Stimulated activated CD8-positive, alpha-beta memory T cell treated with anti-CD3 and anti-CD28 coated beads, Interleukin-4, amount 100 ng/mL, for 24 hours (primary cell): Measurements from ENCODE around the gene NIFK.
"Not testable (repeated sequence)": the region's sequence is repeated elsewhere in the genome, so short reads cannot be mapped to it uniquely, and the experiment has no call there.

Experiments
- DNase-seq: peaks from one replicate; pipeline ENCODE4 v3.0.0-alpha.2; 2020; ENCODE audit warnings: low read depth

The NIFK gene

DNA sequence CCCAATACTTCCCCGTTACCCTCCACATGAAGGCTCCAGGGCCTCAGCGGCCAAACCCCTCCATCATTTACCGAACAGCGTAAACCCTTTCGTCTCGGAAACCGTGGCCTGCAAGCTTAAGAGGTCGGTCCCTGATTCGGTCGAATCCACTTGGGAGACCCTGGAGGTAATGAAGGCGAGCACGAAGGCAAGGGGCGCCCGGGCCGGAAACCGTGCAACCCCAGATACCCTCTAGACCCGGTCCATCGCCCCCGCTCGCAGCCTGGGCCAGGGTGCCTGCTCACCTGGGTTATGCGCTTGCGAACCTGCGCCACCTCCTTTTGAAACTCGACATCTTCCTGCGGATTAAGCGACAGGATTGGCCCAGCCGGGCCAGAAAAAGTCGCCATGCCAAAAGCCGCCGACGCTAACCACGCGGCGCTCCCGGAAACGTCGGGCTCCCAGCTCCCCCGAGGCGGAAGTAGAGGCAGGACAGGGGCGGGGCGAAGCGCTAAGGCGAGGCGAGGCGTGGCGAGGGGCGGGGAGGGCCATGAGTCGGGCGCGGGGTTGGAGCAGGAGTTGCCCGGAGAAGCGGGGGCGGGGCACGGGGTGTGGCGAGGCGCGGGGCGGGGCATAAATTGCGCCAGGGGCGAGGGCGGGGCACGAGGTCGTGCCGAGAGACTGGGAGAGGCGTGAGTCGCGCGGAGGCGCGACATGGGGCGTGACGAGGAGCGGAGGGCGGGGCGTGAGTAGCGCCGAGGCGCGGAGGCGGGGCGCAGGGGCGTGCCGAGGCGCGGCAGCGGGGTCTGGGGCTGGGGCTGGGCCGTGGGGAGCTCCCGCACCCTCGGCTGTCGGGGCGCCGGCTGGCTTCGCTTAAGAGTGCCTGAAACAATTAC is at the start of gene NIFK:
Gene NIFK (minus strand): TSS at position 414 of the 875 bp plus-strand sequence. CDS start 25 bp downstream, at position 389.
- DNase-seq, result peak; percentile 100

DNA sequence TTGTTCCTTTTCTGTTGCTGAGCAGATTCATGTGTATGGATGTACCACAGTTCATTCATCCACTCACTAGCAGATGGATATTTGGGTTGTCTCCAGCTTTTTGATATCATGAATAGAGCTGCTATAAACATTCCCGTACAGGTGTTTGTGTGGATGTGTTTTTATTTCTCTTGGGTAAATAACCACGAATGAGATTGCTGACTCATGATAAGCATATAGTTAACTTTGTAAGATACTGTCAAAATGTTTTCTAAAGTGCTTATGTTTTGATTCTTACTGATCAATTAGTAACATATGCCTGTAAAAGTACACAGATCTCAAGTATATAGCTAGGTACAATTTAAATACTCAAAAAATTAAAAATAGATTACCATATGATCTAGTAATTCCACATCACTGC is 46.5 kb upstream of the NIFK start:
- DNase-seq, result no peak

DNA sequence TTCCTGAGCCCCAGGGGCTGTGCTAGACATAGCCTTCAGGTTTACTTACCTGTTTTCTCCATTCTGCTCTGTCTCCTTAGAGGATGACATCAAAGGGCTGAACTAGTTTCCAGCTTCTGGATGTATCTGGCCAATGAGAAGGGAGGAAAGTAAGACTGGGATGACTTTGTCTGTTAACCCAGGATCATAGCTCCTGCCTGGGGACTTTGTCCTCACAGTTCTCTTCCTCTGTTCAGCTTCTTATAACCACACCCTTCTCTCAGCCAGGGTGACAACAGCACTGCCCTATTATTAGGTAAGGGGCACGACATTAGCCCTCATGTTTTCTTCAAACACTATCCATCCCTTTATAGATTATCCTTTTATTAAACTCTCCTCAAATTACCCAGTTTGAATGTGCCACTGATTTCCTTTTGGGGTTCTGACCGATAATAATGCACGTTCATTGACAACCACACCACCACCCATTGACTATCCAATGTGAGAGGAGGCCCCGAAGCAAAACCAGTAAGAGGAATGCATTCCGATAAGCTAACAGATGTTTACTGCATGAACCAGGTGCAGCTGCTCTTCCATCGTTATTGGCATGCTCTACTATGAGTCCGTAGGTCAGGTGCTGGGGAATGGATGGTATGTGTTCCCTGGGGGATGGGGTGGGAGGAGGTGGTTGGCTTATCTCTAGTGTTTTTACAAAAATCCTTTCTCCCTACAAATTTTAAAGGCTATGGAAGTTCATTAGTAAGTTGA is 42.2 kb upstream of the NIFK start:
- DNase-seq, result no peak

DNA sequence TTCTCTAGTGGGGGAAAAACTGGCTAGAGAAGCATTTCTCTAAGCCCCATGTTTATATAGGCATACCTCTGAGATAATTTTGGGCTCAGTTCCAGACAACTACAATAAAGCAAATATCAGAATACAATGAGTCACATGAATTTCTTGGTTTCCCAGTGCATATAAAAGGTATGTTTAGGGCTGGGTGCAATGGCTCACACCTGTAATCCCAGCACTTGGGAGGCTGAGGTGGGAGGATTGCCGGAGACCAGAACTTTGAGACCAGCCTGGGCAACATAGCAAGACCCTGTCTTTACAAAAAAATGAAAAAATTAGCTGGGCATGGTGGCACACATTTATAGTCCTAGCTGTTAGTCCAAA is 41.0 kb upstream of the NIFK start:
- no peak for DNase-seq

DNA sequence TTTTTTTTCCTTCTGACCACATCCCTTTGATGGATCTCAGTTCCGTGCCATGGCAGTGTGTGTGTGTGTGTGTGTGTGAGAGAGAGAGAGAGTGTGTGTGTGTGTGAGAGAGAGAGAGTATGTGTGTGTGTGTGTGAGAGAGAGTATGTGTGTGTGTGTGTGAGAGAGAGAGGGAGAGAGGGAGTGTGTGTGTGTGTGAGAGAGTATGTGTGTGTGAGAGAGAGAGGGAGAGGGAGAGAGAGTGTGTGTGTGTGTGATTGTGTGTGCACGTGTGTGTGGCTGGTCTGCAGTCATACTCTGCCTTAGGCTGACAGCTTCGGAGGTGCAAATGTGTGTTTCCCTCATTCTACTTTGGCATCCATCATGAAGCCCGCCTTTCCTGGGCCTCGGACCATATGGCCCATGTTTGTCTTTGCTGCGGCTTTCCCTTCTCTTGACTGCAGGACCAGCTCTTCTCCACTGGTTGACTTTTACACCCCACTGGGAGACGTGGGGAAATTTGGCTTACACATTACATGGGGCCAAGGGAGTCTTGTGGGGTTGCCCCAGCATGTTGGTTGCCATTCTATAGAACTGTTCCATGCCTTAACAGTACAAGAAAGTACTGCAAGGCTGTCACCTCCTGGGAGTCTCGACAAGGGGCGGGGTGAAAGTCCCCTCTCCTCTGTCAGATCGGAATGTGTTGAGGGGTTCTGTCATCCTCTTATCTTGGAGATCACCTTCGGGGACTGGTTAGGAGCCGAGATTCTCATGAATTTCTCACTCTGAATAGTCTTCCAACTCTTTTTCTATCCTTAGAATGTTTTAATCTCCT is 40.4 kb upstream of the NIFK start:
- DNase-seq, result no peak

DNA sequence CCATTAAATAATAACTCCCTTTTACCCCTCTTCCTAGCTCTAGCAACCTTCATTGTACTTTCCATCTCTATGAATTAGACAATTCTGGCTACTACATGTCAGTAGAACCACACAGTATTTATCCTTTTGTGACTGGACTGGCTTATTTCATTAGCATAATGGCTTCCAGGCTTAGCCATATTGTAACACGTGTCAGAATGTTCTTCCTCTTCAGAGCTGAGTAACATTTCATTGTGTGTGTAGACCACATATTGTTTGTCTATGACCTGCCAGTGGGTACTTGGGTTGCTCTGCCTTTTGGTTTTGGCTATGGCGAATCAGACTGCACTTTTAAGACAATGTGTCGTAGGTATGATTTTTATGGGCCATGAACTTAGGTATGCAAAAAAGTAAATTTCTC is 39.7 kb upstream of the NIFK start:
- DNase-seq, result no peak

DNA sequence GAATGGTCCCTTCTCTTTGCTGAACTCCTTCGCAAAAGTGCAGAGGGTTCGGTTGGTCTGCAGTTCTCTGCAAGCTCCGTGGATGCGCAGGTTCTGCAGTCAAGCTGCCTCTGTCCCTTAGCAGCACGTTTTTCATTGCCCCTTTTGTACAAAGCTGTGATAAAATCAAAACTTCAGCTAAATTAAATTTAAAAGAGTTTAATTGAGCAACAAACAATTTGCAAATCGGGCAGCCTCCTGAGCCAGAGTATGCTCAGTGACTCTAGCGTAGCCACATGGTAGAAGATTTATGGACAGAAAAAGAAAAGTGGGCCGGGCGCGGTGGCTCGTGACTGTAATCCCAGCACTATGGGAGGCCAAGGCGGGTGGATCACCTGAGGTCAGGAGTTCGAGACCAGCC is 37.6 kb upstream of the NIFK start:
- DNase-seq, result no peak

DNA sequence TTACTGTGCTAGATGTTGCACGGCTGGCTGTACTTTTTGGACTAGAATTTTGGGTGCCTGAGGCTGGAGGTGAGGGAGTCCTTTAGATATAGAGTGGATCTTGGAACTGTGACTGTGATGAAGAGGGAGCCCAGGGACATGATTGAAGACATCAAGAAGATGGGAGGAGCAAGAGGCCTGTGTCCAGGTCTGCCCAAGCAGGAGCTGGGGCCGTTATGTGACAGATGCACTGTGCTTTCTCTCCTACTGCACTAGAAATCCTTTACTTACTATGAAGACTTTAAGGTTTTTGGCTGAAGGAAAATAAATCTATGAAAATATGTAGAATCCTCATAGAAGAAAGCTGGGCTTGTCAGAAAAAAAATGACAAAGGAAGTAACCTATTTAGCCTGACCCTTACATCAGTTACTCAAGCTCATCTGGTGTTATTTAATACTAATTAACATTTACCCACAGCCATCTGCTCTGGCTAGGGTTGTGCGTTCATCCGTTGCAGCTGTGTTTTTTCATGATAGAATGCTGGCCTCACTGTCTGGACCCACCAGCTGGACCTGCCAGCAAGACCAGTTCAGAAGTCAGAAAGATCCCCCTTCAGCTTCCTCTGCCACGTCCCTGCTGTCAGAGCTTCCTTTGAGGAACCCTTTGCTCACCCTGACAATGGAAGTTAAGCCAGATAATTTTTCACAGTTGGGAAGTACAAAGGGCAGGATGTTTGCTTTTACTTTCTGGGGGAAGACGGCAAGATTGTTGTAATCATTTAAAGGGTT is 35.5 kb upstream of the NIFK start:
- no peak for DNase-seq

DNA sequence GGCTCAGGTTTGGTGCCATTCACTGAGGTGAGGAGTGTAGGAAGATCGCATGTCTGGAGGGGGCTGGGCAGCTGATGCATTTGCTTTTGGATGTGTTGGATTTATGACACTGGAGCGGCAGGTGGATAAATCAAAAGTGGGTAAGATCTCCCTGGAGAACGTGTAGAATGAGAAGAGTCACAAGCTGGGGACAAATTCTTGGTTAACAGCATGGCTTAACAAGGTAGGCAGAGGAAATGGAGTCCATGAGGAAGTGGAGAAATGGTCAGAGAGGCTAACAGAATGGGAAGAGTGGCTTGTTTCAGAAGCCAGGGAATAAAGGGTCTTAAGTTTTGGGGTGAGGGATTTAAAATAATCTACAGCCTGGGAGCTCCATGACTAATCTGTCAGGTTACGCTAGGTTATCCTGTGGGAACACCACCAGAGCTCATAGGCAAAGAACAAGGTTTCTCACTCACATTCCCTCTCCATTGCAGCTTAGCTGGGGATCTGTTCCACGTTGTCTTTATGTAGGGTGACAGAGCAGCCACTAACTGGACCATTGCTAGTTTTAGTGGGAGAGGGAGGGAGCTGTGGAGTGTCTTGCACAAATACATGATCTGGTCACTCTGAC is 31.6 kb upstream of the NIFK start:
- no peak for DNase-seq

DNA sequence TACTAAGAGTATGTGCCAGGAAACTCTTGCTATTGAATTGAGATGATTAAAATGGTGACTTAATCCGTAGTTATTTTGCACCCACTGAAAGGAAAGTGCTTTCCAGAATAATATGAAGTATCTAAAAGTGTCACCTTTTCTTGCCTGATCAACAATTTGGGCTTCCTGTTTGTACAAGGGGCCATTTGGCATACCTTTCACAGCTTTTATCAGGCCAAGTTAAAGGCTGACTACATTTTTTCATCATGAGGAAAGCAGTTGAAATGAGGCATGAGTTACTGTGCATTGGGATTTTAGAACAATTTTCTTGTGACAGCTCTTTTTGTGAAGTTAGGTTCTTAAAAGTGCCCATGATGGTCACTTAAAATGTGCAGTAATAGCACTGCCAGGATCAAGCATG is 29.9 kb upstream of the NIFK start:
- DNase-seq, result no peak

DNA sequence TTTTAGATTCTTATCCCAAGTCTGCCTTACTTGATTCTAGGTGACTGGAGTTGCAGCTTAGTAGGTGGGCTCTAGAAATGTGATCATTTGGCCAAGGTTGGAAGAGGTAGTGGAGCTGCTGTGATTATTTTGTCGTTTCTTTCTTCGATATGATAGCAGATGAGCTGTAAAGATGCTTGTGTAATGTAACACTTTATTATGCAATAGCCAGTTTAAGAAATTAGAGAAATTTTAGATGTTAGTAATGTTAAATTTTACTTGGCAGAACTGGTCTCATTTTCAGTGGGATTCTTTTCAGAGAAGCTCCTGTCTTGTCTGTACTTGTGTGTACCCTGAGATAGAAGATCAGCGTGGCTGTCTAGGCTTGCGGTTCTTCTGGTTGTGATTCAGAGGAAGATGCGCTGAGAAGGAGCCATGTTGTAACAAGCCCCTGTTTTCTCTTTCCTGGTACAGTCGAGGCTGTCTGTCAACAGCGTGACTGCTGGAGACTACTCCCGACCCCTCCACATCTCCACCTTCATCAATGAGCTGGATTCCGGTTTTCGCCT is 28.1 kb upstream of the NIFK start:
- no peak for DNase-seq

DNA sequence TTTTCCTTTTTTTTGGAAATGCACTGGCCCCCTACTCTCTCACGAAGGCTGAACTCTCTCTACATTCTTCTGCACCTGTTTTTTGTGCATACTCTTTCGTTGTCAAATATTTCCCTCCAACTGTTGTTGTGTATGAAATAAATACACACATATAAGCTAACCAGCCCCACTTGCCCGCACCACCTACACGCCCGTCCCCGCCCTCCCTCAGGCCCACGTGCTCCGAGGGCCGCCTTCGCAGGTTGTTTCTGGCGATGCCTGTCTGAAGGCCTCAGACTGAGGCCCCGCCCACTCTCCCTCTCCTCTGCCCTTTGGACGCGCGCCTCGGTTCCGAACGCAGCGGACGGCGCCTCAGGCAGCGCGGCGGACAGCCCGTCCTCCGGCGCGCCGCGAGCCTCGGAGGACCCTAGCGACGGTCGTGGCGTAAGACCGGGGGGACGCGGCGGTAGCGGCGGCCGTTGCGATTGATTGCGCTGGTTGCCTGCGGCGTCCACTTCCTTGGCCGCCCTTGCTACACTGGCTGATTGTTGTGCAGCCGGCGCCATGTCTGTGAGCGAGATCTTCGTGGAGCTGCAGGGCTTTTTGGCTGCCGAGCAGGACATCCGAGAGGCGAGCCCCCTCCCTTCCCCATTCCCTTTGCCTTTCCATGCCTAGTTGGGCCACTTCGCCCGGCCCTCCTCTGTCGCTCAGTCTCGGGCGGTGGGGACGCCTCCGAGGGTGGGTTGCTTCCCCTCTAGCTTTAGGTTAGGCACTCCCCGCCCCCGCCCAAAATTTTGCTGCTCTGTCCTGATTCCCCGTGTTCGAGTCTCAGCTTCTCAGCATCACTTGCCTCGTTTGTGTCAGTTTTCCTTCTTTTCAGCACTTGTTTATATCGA is 18.8 kb upstream of the NIFK start, which contains the start of gene TSN:
Gene TSN (plus strand): TSS at position 415 of the 875 bp plus-strand sequence. CDS start 129 bp downstream, at position 544.
- DNase-seq, result peak; percentile 93

DNA sequence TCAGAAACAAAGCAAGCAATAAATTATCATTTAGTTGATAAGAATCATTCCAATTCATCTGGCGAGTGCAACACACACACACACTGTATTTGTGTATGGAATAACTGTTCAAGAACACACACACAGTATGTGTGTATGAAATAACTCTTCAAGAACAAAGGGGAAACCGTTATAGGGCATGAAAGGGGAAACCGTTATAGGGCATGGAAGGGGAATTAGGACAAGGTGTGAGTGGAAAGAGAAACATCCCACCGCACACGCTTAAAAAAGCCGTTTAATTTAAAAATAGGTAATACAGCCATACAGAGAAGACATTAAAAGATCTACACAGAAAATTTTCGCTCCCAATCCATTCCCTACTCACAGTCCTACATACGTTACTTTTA is 18.2 kb upstream of the NIFK start:
- no peak for DNase-seq

DNA sequence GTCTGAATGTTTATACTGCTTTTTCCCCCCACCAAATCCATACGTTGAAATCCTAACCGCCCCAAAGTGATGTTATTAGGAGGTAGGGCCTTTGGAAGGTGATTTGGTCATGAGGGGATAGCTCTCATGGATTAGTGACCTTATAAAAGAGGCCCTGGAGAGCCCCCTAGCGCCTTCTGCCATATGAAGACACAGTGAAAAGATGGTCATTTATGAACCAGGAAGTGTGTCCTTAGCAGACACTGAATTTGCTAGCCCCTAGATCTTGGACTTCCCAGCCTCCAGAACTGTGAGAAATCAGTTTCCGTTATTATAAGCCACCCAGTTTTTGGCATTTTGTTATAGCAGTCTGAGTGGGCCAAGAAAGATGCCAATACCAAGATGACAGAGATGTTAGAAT is 11.5 kb upstream of the NIFK start:
- no peak for DNase-seq

DNA sequence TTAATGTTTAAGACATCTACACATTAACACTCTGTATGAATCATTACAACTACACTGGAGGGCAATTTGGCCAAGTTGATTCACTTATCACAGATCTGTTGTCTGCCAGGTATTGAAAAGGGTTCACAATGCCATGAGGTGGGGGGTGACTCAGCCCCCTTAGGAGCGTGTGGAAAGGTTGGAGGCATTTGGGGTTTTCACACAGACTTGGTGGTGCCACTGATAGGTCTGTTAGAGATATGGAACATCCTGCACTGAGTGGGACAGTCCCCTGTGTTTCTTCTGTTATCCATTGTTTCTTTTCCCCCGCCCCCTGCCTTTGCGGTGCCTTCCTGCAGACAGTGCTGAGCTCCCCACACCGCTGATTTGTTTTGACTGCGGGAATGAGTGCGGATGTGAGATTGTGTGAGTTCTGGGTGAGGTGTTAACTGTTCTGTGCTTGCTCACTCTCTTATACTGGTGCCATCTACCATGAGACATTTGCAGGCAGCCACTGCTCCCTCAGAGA is 9.4 kb upstream of the NIFK start:
- DNase-seq, result no peak

DNA sequence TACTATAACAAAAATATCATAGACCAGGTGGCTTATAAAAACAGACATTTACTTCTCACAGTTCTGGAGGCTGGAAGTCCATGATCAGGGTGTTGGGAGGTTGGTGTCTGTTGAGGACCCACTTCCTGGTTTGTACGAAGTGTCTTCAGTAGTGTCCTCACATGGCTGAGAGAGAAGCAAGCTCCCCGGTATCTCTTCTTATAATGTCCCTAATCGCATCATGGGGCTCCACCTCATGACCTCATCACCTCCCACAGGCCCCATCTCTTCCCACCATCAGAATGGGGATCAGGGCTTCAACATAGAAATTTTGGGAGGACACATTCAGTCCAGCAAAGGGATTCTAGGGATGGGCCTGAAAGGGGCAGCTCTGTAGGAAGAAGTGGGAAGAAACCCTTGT is 4.8 kb upstream of the NIFK start:
- no peak for DNase-seq

DNA sequence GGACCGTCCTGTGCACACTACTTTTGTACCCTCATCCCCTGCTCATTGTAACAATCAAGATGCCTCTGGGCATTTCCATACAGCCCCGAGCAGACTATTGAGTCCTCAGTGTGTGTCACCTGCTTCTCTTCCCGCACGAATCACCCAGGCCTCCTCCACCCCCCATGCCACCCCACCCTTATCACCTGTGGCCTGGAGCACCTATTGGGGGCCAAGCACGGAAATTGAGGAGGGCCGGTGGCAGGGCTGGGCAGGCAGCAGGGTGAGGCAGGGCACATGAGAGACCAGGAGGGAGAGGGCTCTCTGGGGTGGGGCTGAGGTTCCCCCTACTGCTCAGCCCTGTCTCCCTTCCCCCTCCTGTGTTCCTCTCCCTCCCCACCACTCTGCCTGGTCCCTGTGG is 4.3 kb upstream of the NIFK start:
- DNase-seq, result no peak

DNA sequence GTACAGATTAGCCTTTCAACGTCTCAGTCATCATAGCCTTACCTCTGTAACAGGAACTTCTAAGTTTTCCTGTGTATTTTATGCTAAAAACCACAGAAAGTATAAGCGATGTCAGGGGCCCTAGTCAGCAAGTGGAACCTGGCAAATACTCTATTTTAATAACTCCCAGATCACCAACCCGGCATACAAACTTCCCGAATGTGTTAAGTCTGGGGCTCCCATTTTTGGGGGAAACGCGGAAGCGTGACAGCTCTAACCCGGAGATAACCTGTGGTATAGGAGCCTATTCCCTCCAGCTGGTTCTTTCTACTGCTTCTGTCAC is 574 bp downstream of the NIFK start:
- DNase-seq, result no peak

DNA sequence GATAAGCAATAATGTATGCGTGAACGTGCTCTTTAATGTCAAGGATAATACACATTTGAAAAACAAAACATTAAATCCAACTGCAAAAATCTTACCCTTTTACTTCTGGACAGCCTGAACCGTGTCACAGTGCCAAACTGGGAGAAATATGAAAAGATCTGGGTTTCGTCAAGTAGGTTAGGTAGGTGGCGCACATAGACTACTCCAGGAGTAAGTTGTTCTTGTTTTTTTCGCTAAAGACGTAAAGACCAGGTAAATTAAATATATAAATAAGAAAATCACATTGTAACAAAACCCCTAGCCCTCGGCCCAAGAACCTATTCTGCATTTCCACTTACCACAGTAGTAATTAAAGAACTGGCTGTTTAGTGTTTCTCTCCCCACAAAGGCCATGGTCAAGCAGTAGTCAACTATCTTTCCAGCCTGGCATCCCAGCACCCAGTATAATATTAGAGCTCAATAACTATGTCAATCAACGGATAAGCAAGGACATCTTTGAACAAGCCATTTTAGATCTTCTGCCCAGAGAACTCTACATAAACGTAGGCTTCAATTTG is 1.1 kb downstream of the NIFK start:
- no peak for DNase-seq

DNA sequence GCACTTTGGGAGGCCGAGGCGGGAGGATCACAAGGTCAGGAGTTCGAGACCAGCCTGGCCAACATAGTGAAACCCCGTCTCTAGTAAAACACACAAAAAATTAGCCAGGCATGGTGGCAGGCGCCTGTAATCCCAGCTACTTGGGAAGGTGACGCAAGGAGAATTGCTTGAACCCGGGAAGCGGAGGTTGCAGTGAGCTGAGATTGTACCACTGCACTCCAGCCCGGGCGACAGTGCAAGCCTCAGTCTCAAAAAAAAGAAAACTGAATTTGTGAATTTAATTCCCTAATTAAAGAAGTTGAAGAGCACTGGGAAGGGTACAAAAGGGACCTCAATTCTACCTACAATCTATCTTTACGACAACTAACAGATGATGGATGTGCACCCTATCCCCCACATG is 2.1 kb downstream of the NIFK start:
- DNase-seq, result not testable (repeated sequence)
